Measurements from ENCODE around the gene MCM6. TPM values are rescaled to one million over a fixed set of nuclear protein-coding genes. Genes with fewer than 3 reads are reported as not detected.

MCM6 gene
- total and polyA plus RNA-seq, 2 experiments from 2014 or later = 74.7 to 133 TPM

GRCh38 chr2:135836596-135837270 is 39.5 kb downstream of the MCM6 start, which contains the start of gene LCT:
LCT (minus strand) TSS chr2:135837184; CDS start chr2:135837169, 15 bp downstream.
- H3K9me2 ChIP-seq (ENCODE audit: insufficient read depth) = no peaks in the 10 kb centered on the region
- Mint-ChIP-seq H3K4me1 (peaks cover 2% of the 10 kb centered on the region; the same call in 1 of the 3 replicates), H3K9me3 (no peaks in the 10 kb centered on the region), H3K27ac (no peak within 1 kb of the TSS), H3K36me3 (ENCODE audit: low read depth) (peaks cover 13% of the 10 kb centered on the region; the same call in 1 of the 3 replicates), H3K4me3 (no peak within 1 kb of the TSS), H3K27me3 (ENCODE audit: insufficient read depth, low read depth, poor library complexity) (peaks cover 4% of the 10 kb centered on the region)
- no peak within 1 kb of the TSS for H3K27ac ChIP-seq (ENCODE audit: low read depth)
- H3K36me3 ChIP-seq (ENCODE audit: insufficient read depth) = peaks cover 8% of the 10 kb centered on the region
- H3F3A ChIP-seq (replicated peaks; ENCODE audit: low read depth) = peaks cover 9% of the 10 kb centered on the region; the same call in 1 of the 2 replicates
- no peaks in the 10 kb centered on the region for H3K4me1 ChIP-seq (ENCODE audit: insufficient read depth)
- DNase-seq (ENCODE audit: low spot score) = no peak
- TF ChIP-seq ETS1 (IDR thresholded peaks at IDR 0.05) (no peak), EZH2phosphoT487 (IDR thresholded peaks at IDR 0.05; ENCODE audit: unreplicated experiment) (no peak), ZNF331 (CRISPR knock-in tag; IDR thresholded peaks at IDR 0.05; ENCODE audit: low read depth) (no peak), ZNF462 (CRISPR knock-in tag; IDR thresholded peaks at IDR 0.05) (no peak)
- H4K20me1 ChIP-seq (replicated peaks; ENCODE audit: insufficient read depth) = no peaks in the 10 kb centered on the region
- no peak within 1 kb of the TSS for H2AFZ ChIP-seq
- H3K79me2 ChIP-seq (replicated peaks; ENCODE audit: insufficient read depth) = no peaks in the 10 kb centered on the region
- no peaks in the 10 kb centered on the region for H3K27me3 ChIP-seq (ENCODE audit: insufficient read depth)
- no peak; the same call in 2 of the 3 replicates for ATAC-seq
- no peak within 1 kb of the TSS for H3K4me2 ChIP-seq
- H3K4me3 ChIP-seq = no peak within 1 kb of the TSS
